ENCODE data around the gene CEP126.

CEP126 gene

GRCh38 chr11:102006835-102007566 is 92.2 kb downstream of the CEP126 start:
- H3K4me3 ChIP-seq (ENCODE audit: low read depth, low read length): no peak overlapping the region
- no peak for TF ChIP-seq CTCF (IDR thresholded peaks at IDR 0.05; ENCODE audit: borderline replicate concordance, insufficient read depth, low read depth, low read length)

GRCh38 chr11:102007567-102008437 is 93.0 kb downstream of the CEP126 start:
- H3K4me3 ChIP-seq (ENCODE audit: low read depth, low read length): no peak overlapping the region
- TF ChIP-seq CTCF (IDR thresholded peaks at IDR 0.05; ENCODE audit: borderline replicate concordance, insufficient read depth, low read depth, low read length): peak; percentile 2; the same call in 1 of the 2 replicates

- no peak overlapping the region for H3K4me3 ChIP-seq (ENCODE audit: low read depth, low read length)
- TF ChIP-seq CTCF (IDR thresholded peaks at IDR 0.05; ENCODE audit: borderline replicate concordance, insufficient read depth, low read depth, low read length): no peak
These were observed 96.1 kb downstream of the CEP126 start for GRCh38 chr11:102010776-102011494.

GRCh38 chr11:102012946-102013345 is 98.1 kb downstream of the CEP126 start:
- H3K4me3 ChIP-seq (ENCODE audit: low read depth, low read length): no peak overlapping the region
- no peak for TF ChIP-seq CTCF (IDR thresholded peaks at IDR 0.05; ENCODE audit: borderline replicate concordance, insufficient read depth, low read depth, low read length)

GRCh38 chr11:102014756-102015155 is 99.9 kb downstream of the CEP126 start:
- TF ChIP-seq CTCF (IDR thresholded peaks at IDR 0.05; ENCODE audit: borderline replicate concordance, insufficient read depth, low read depth, low read length): no peak
- no peak overlapping the region for H3K4me3 ChIP-seq (ENCODE audit: low read depth, low read length)

- TF ChIP-seq CTCF (IDR thresholded peaks at IDR 0.05; ENCODE audit: borderline replicate concordance, insufficient read depth, low read depth, low read length): no peak
- no peak overlapping the region for H3K4me3 ChIP-seq (ENCODE audit: low read depth, low read length)
These were observed 102.2 kb downstream of the CEP126 start for GRCh38 chr11:102017026-102017425.
